NCI-H526 (cell line): ENCODE measurements around the gene AIP.

Source experiments
- DNase-seq, 2 experiments: peaks; one replicate each; lab custom pipeline; 2025; lab: John Stamatoyannopoulos, UW

Gene AIP

DNA sequence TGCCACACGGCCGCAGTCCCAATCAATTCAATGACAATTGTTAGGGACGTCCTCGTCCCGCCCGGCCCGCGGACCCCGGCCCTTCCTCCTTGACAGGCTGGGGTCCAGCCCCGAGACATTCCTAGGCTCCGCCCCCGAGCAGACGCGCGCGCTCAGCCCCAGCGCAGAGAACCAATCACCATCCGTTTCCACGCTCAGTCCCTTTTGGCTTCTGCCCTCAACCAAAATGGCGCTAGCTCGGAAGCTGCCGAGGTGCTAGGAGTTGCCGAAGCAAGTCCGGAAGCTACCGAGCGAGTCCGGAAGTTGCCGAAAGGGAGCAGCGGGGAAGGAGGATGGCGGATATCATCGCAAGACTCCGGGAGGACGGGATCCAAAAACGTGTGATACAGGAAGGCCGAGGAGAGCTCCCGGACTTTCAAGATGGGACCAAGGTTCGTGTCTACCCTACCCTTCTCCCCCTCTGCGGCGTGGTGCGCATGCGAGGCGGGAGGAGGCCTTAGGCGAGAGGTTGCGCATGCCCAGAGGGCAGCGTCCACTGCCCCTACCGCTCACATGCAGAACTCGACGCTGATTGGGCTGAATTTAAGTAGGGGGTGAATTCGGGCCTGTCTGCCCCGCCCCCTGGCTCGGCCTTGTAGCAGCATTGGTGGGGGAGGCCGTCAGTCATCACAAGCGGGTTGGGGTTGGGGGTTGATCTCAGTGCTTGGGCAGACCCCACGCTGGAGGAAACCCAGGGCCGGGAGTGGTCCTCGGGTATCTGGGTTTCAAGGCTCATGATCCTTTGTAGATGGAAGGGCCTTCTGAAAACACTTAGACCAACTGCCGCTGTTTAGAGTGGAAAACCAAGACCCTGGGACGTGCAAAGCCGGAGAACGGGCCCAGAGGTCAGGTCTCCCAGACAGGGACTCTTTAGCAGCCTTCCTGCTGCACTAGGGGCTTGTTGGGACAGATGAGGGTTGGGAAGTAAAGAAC, at the start of gene AIP:
Gene AIP, plus strand, starts transcription at position 200 of the 972 bp plus-strand sequence. Its CDS starts 133 bp downstream, at position 333.
- peak; percentile 97 to 99 for DNase-seq

GRCh38 chr11:67433536-67434394, 49.1 kb upstream of the AIP start:
- no peak for DNase-seq

DNA sequence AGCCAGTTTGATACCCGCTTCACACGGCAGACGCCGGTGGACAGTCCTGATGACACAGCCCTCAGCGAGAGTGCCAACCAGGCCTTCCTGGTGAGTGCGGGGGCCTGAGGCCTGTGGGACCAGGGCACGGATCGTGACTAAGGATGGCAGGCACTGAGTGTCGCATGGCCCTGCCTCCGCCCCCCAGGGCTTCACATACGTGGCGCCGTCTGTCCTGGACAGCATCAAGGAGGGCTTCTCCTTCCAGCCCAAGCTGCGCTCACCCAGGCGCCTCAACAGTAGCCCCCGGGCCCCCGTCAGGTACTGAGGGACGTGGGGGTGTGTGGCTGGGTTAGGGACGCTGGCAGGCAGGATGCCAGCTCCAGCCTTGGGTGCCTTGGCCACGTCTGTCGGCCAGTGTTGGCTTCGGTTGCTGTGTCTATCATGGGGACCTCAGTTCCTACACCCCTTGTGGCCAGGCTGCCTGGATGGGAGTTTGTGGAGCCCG, 48.4 kb upstream of the AIP start:
- no peak for DNase-seq

DNA sequence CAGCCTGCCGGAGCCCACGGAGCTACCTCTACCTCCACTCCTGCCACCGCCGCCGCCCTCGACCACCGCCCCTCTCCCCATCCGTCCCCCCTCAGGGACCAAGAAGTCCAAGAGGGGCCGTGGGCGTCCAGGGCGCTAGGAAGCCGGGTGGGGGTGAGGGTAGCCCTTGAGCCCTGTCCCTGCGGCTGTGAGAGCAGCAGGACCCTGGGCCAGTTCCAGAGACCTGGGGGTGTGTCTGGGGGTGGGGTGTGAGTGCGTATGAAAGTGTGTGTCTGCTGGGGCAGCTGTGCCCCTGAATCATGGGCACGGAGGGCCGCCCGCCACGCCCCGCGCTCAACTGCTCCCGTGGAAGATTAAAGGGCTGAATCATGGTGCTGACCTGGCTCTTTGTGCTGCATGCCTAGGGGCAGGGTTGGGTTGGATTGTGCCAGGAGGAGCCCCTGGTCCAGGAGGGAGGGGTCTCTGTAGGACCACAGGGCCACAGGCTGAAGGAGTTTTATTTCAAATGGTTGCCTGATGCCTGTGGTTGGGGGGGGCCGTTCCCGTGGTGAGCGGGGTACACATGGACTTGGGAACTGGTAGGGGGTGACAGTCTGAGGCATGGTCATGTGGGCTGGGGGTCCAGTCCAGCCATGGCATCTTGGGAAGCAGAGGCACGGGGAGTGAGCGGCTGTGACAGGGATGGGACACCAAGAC, 47.6 kb upstream of the AIP start:
- DNase-seq = no peak

DNA sequence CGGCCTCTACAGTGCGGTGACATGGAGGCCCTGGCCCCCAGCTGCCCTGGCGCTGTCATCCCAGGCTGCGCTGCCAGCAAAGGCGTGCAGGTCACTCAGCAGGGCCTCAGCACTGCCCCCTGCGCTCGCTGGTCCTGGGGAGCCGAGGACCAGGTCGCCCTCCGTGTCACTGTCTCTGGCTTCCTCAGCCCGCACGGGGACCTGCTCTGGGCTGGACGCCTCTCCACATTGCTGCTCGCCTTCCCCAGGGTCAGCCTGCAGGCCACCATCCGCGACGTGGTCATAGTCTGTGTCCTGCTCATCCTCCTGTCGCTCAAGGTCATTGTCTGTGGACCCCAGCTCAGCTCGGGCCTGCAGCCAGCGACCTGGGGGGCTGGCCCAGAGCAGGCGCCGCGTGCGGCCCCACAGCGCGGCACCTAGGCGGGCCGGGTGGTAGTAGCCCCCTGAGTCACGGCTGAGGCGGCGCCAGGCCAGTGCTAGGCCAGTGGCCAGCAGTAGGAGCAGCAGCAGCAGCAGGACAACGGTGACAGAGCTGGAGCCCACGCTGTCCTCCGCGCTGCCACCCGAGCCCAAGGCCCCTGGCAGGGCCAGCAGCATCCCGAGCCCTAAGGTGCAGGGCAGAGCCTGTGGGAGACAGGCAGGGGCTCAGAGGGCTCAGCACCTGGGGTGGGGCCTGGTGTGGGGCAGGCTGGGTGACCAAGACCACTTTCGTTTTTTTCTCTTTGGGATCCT, 46.9 kb upstream of the AIP start:
- no peak for DNase-seq

DNA sequence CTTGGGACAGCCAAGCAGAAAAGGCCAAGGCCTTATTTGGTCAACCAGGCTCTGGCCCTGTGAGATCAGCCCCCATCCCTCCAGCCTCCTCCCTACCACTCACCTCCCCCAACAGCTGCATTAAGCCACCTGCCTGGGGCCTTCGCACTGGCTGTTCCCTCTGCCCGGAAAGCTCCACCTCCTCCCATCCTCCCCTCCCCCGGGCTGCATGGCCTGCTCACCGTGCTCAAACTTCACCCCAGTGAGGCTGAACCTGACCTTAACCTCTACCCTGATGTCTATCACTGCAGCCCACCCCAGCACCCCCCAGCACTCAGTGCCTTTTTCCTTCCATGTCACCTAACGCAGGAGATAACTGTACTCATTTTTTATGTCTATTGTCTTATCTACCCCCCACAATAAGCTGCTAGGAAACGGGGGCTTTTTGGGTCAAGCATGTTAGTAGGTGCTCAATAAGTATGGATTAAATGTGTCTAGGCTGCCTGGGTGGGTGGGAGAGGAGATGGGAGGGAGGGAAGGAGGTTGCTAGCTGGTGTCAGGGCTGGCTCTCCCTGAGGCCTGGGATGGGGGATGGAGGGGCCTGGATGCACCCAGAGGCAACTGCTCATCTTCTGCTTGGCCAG, 46.3 kb upstream of the AIP start:
- DNase-seq = peak in 1 of 2 experiments; percentile 38

- DNase-seq = no peak
These were observed 45.6 kb upstream of the AIP start, which contains the start of gene PTPRCAP for GRCh38 chr11:67437082-67437808. TSS of gene PTPRCAP (minus strand) at chr11:67437682. CDS start at chr11:67437619, 63 bp downstream.

GRCh38 chr11:67437809-67438157, 45.0 kb upstream of the AIP start:
- DNase-seq = no peak

DNA sequence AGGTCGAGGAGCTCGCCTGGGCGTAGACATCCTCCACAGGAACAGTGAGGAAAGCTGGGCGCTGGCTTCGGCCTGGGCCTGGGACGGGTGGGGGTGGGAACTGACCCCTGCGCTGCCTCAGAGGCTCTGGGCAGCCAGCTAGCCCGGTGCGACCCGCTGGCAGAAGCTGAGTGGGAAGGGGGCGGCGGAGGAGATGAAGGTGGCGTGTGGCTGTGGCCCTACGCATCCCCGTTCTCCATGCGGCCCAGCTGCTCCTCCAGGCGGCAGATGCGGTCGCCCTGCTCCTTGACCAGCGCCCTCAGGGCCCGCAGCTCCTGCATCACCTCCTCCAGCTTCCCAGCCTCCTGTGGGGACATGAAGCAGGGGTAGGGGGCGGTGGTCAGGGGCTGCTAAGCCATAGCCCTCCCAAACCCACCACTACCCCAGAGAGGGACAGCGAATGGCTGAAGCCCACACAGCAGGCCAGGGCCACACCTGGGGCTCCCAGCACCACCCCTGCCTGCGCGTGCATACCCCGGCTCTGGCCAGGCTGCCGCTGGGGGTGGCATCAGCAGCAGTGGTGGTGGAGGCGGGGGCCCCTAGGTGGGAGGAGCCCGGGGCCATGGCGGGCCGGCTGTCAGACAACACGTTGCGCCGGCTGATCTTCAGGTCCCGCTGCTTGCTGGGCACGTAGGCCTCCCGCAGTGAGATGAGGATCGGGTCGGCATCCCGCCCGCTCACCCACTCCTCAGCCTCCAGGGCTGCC, 44.5 kb upstream of the AIP start:
- DNase-seq = no peak

- peak; percentile 16 to 41 for DNase-seq
These were observed 43.3 kb upstream of the AIP start for GRCh38 chr11:67439321-67440228.

DNA sequence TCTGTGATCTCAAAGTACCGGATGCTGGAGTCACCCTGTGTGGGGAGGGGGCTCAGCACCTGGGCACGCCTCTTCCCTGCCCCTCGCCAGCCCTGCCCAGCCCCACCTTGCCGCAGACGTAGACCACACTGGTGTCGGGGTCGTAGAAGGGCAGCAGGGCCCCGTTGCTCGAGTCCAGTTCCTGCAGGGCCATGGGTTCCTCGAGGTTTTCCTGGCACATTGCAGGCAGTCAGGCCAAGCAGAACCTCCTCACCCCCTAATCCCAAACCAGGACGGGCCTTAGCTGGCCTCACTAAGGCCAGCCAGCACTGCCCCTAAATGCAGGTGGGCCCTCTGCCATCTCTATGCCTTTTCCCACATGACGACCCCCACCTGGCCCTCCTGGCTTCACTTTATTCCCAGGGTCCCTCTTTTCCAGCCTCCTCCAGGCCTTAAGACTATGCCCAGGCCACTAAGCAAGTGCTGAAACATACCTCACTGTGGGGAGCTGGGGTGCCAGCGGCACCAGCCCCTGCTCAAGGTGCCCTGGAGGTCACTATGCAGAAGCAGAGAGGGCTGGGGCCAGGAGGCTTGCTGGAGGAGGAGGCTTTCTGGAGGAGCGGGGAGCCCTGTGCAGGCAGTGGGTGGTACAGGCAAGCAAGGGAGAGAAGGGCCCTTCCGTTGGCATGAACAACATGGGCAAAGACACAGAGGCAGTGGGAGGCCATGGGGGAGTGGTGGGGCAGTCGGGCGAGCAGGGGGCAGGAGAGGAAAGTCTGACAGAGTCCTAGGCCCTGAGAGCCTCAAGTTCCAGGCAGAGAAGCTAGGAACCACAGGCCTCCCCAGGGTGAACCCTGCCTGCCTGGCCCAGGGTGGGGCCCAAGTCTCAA, 42.4 kb upstream of the AIP start:
- no peak for DNase-seq

DNA sequence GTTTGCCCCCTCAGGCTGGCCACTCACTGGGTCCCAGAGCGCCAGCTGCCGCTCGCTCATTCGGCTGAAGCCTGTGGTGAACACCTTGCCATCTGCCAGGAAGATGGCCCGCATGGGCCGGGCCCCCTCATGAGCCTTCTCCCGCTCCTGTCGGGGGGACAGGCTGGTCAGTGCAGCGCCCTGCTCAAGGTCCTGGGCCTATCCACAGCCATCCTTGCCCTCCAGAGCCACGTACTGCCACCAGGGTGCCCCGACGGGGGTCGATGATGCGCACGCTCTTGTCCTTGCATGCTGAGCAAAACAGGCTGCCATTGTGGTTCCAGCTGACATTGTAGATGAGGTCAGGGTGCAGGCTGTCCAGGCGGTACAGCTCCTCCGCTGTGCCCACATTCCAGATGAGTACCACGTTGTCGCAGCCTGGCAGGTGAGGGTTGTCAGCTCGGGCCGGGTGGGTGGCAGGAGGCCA, 41.7 kb upstream of the AIP start:
- DNase-seq = no peak

GRCh38 chr11:67441731-67442351, 41.0 kb upstream of the AIP start:
- DNase-seq = no peak

- DNase-seq = no peak
These were observed 40.1 kb upstream of the AIP start for GRCh38 chr11:67442504-67443404.

DNA sequence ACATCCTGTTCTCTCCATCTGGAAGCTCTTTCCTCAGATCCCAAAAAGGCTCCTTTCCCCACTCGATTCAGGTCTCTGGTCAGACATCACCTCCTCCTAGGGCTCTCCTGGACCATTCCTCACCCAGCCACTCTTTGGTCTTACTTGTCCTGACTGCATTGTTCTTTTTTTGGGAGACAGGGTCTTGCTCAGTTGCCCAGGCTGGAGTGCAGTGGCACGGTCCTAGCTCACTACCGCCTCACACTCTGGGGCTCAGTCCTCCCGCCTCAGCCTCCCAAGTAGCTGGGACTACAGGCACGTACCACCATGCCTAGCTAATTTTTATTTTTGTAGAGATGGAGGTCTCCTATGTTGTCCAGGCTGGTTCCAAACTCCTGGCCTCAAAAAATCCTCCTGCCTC, 37.3 kb upstream of the AIP start:
- no peak for DNase-seq

GRCh38 chr11:67448220-67448609, 34.6 kb upstream of the AIP start:
- no peak for DNase-seq
